HG03175 (cell line): ENCODE measurements around the gene SNPH.
"Not testable (repeated sequence)": the region's sequence is repeated elsewhere in the genome, so short reads cannot be mapped to it uniquely, and the experiment has no call there.

Experiments used
- ATAC-seq: cut with Tn5 transposase; IDR thresholded peaks from one replicate; pipeline ENCODE4 v1.9.1; 2021; ENCODE audit warnings: mild to moderate bottlenecking, moderate library complexity; ENCODE audit not compliant: unreplicated experiment

The SNPH gene

DNA sequence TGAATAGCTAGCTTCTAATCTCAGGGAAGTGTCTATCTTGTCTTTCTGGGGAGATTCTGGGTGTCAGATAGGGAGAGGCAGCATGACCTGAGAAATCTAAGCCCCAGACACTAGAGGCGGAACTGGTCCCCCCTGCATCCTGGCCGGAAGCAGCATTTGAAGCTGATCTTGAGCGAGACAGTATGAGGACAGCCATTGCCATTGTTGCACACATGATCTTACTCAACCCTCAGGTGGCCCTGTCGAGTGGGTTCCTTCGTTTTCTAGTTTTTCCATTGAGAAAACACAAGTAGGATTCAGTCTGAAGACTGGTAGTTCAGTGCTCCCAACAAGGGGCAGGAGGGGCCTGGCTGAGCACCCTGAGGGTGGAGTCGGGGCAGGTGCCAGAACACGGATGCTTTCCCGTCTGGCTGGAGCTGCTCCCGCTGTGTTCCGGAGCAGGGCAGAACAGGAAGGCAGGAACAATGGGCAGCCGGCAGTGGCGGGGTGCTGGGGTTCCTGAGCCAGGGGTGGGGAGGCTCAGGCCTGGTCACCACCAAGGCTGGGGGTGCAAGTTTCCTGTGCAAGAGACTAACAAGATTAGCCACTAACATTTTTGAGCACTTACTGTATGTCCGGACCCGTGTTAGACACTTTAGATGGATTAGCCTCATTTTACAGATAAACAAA lies 70.7 kb downstream of the SNPH start:
- no peak for ATAC-seq

- no peak for ATAC-seq
These were observed 71.3 kb downstream of the SNPH start for GRCh38 chr20:1337441-1337840.

DNA sequence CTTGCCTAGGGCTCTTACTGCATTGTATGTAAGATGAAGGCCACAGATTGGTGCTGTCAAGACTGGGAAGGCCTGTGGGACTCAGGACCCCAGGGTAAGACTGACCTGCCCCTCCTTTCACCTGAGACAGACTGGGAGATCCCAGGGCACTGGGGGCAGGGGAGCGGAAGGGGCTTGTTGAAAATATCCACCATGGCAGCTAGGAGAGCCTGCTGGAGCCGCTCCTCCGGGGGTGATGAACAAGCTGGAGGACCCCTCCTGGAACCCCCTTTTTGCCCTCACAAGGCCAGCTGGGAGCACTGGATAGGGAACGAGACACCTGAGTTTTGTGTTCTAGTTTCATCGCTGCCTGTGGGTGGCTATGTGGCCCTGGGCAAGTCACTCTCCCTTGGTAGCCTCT lies 72.0 kb downstream of the SNPH start:
- ATAC-seq = no peak

GRCh38 chr20:1338801-1339200 lies 72.7 kb downstream of the SNPH start:
- ATAC-seq = no peak

GRCh38 chr20:1341561-1342265 lies 75.6 kb downstream of the SNPH start:
- no peak for ATAC-seq

DNA sequence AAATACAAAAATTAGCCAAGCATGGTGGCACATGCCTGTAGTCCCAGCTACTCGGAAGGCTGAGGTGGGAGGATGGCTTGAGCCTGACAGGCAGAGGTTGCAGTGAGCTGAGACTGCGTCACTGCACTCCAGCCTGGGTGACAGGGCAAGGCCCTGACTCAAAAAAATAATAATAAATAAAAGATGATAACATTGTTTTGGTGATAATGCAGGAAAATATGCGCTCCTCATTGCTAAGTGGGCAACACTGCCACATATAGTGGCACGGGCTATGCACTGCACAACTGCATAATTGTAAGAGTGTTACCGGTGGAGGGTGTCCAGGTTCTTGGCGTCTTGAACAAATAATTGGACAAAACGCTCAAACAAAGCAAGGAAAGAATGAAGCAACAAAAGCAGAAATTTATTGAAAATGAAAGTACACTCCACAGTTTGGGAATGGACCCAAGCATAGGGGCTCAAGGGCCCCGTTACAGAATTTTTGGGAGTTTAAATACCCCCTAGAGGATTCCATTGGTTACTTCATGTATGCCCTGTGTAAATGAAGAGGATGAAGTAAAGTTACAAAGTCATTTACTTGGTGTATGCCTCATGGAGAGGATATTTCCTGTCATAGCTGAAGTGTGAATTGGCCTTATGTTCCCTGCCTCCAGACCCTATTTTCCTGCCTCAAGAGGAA lies 77.5 kb downstream of the SNPH start:
- not testable (repeated sequence) for ATAC-seq

GRCh38 chr20:1345030-1345755 lies 79.1 kb downstream of the SNPH start:
- no peak for ATAC-seq

GRCh38 chr20:1345756-1346093 lies 79.6 kb downstream of the SNPH start:
- no peak for ATAC-seq

GRCh38 chr20:1346315-1346969 lies 80.3 kb downstream of the SNPH start:
- no peak for ATAC-seq

- ATAC-seq = no peak
These were observed 87.9 kb downstream of the SNPH start for GRCh38 chr20:1353956-1354355.

DNA sequence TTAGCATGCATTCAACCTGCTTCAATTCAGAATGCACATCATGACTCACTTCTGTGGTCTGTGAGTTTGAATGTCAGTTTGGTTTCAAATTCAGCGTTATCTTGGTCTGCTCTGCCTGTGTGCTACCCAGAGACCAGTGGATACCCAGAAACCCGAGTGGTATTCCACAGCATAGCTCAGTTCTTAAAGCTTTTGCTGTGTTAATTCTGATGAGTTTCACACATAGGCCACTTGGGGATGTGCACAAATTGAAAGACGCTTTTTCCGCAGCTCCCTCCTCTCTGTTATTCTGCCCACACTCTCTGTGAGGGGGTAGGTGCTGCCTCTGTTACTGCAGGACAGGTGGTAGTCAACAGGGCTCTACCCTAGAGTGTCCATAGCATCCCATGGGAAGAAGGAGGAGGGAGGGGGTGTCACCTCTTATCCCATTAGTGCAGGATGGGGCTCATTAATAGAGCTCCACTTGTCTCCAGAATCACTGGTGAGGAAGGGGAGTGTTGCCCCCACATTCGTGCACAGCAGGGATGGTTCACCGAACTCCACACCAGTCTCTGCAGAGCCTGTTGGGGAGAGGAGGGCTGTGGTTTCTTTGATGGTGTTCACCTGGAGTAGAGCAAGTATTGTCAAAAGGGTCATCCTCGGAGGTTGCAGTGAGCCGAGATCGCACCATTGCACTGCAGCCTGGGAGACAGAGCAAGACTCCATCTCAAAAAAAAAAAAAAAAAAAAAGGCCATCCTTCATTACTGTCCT lies 92.0 kb downstream of the SNPH start:
- ATAC-seq = no peak
